Measurements from ENCODE around the gene GNB1L.

Gene GNB1L

DNA sequence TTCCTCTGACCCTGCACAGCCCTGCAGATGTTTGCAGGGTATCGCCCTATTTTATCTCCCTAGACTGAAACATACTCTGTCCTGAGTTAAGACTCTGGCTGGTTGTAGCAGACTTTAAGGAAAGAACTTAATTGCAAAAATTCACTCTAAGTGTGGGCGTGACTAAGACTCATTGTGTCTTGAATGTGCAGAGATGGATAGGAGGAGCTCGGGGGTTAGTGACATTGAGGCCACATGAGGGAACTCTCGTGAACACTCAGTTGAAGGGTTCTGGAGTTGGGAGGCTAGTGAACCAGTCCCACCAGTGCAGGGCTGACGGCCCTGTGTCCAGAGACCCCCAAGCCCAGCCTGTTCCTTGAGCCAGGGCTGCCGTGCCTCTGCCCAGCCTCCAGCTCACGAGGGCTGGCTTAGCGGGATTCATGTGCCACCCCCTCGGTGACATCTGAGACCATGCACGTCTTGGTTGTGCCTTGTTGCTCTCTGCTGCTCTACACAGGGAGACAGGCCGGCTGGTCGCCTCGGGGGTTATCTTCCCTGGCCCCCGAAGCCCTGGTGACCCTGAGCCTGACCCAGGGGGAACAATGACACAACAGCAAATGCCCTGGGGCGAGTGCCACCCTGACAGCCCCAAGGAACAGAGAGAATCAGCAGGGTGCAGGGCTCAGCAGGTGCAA lies 105.5 kb downstream of the GNB1L start:
- DNase-seq (ENCODE audit: low spot score) = no peak

- DNase-seq (ENCODE audit: low spot score) = no peak
Measured at GRCh38 chr22:19748139-19748538, 106.5 kb downstream of the GNB1L start.

DNA sequence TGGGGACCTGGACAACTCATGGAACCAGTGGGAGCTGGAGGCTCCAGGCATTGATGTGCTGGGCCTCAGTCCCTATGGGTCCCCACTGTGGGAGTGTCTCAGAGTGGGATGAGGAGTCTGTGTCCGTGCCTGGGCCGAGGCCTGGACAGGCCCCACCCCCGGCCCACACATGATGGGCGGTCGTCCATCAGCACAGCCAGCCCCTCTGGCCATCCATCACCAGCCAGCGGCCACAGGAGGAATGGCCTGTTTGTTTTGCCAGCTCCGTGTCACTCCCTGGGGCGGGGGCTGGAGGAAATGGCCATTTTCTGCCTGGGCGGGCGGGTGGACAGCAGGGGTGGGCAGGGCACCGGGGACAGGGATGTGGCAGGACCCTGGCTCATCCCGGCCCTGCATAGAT lies 107.1 kb downstream of the GNB1L start:
- DNase-seq (ENCODE audit: low spot score) = no peak

- no peak for DNase-seq (ENCODE audit: low spot score)
Measured at GRCh38 chr22:19746726-19747125, 107.9 kb downstream of the GNB1L start.

DNA sequence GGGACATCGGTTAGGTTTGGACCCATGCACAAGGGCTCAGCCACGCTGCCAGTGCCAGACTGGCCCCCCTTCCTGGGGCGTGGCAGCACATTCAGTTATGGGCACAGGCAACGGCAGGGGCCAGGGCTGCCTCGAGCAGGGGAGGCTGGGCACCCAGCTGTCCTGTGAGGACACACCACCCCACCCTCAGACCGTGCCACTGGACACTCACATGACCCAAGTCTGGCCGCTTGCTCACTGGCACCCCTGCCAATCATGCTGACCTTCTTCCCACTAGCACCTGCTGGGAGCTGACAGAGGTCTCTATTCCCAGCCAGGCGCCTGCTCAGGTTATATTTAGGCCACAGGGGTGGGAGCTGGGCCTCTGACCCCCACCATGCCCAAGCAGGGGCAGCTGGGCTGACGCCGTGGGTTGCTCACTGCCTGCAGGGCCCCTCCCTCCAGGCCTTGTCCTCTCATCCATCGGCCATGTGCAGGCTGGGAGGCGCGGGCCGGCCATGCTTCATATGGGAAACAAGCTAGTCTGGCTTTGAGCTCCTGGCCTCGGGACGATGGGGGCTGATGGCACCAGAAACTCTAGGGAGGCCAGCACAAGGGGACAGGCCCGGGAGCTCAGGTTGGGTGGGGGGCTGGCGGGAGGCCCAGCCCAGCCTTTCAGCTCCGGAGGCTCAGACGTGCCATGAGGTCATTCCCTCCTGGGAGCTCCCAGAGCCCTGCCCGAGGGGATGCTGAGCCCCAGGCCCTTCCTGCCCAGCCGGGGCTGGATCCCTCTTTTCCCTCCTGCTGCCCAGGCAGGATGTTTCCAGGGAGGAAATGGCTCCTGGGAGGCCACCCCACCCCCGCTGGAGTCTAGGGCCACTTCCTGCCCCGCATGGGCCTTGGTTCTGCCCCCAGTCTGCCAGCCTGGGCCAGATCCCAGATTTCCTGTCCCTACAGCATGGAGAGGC lies 109.2 kb downstream of the GNB1L start:
- no peak for DNase-seq (ENCODE audit: low spot score)

GRCh38 chr22:19744350-19745006 lies 110.2 kb downstream of the GNB1L start:
- no peak for DNase-seq (ENCODE audit: low spot score)

- no peak for DNase-seq (ENCODE audit: low spot score)
Measured at GRCh38 chr22:19743651-19744050, 111.0 kb downstream of the GNB1L start.

GRCh38 chr22:19743081-19743480 lies 111.6 kb downstream of the GNB1L start:
- DNase-seq (ENCODE audit: low spot score) = no peak

DNA sequence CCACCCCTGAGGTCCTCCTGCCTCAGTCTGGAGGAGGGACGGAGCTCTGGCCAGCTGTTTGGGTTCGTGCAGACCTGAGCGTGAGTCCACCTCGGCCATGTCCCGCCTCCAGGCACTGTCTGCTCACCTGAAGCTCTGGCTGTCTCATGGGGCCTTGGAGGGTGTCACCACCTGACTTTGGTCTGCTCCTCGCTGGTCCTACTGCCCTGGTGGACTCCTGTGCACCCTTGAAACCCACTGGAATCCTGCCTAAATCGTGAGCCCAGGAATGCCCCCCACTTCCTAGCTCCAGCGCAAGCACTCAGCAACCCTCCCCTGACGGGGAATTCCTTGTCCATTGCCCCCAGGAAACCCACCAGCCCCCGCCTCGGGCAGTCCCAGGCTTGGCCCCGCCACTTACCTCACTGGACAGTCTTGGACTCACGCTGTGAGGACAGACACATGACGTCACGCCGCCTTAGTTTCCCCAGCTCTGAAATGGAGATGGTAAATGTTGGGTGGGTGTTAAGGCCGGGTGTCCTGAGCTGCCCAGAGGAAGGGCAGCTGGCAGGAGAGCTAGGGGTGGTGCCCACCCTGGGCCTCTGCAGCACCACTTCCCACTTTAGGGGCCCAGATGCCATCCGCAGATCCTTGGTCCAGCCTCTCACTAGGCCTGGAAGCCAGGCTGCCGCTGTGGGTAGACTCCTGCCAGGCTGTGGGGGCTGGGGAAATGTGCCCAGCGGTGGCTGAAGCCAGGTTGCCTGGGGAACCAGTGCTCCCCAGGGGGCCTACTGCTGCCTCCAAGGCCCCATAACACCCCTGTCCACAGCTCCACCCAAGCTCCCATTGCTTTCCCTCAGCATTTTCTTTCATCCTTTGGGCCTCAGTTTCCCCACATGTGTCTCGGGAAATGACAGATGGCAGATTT lies 112.3 kb downstream of the GNB1L start:
- no peak for DNase-seq (ENCODE audit: low spot score)

GRCh38 chr22:19741053-19741452 lies 113.6 kb downstream of the GNB1L start:
- no peak for DNase-seq (ENCODE audit: low spot score)

DNA sequence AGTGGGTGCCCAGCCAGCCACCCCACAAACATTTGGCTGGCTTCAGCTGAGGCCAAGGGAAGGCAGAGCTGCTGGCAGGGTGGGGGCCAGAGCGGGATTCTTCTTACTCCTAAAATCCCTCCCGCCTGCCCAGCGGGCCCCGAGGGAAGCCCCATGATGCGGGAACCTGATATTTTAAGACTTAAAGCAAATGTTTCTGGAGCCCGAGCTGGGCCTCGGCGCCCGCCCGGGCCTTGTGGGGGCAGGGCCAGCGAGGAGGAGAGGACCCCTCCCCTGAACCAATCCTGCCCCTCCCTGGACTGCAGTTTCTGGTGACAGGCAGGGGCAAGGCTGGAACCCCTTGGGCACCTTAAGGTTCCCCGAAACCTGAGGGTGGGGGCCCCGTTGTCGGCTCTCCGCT lies 114.1 kb downstream of the GNB1L start:
- DNase-seq (ENCODE audit: low spot score) = no peak

GRCh38 chr22:19739911-19740449 lies 114.7 kb downstream of the GNB1L start:
- no peak for DNase-seq (ENCODE audit: low spot score)

GRCh38 chr22:19739448-19739895 lies 115.2 kb downstream of the GNB1L start:
- DNase-seq (ENCODE audit: low spot score) = no peak

DNA sequence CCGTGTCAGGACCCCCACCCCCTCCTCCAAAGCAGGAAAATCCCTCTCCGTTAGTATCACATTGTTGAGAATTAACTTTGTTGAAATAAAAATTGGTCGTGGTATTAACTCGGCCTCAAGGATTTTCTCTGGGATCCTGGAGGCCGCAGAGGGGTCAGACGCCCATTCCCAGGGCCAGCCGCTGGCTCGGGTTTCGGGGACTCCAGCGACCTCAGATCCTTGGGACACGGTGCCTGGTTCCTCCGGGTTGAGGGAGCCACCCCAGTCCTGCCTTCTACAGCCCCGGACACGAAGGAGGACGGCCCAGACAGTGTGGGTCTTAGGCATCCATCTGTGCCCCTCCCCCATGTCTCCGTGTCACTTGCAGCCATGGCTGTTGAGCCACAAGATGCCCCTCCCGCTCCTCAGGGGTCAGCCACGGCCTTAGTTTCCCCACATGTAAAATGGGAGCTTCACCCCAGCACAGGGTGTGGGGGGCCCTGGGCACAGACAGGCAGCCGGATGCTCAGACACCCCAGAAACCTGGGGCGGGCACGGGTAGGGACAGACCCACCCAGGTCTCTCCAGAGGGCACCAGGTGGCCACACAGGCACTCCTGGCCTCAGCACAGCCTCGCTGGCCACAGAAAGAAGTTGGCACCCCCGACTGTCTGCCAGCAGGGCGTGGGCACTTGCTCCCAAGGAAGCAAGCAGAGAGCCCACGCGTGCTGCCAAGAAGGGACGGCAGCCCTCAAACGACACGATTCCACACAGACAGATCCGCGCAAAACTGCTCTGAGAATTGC lies 115.8 kb downstream of the GNB1L start:
- DNase-seq (ENCODE audit: low spot score) = no peak

DNA sequence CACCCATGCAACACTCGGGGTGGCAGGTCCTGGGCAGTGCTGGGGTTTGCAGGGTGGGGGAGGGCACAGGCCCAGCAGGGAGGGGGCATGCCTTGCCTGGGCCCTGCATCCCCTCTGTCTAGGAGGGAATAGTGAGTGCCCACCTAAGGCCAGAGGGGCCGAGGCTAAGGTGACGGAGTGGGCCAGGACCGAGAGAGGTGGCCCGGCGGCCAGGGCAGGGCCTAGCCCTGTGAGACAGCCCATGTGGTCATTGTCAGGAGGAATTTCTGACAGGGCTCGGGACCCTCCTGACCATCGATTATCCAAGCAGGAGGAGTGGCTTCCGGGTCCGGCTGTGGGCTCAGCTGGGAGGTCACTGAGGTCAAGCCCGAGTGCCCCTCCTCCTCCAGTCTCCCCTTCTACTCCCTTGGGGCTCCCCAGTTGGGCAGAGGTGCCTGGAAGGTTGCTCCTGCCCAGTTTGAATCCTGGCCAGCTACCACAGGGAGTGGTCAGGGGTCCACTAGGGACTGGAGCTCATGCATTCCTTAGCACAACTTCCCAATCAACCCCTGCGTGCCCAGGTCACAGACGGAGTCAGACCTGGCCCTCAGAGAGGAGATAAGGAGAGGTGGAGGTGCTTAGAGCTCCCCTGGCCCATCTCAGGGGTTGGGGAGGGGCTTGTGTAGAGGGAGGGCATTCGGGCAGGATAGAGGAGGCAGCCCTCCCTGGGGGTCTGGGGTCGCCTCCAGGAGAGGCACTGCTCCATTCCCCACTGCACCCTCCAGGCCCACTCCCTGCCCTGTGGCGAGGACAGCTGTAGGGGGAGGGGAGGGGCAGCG lies 116.6 kb downstream of the GNB1L start:
- no peak for DNase-seq (ENCODE audit: low spot score)

GRCh38 chr22:19735665-19736510 lies 118.8 kb downstream of the GNB1L start:
- DNase-seq (ENCODE audit: low spot score) = no peak

- no peak for DNase-seq (ENCODE audit: low spot score)
Measured at GRCh38 chr22:19734837-19735382, 119.8 kb downstream of the GNB1L start.

DNA sequence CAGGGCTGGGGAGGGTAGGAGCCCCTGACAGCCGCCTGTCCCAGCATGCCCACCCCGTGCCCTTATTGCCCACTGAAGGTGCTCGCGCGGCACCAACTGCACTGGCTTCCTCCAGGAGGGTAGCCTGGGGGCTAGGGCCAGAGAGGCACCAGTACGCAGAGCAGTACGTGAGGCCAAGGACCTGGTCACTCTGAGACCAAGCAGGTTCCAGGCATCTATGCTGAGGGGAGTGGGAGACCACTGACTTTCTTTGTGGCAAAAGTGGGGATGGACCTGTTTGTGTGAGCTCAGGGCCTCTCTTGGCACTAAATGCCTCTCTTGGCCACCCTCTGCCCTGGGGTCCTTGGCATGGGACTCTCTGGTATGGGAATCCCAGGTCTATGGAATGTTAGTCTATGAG lies 120.5 kb downstream of the GNB1L start:
- DNase-seq (ENCODE audit: low spot score) = no peak

All from CD4-positive, alpha-beta T cell treated with Interleukin-15 for 4 hours (primary cell).